Measurements from ENCODE around the gene P2RX4. TPM values are rescaled to one million over a fixed set of nuclear protein-coding genes. Genes with fewer than 3 reads are reported as not detected.

Gene P2RX4
- total RNA-seq, 4 donors from 2014 or later: 42.9 to 248 (median 154) TPM

GRCh38 chr12:121189131-121189530 is 20.8 kb upstream of the P2RX4 start:
- H3K9me3 ChIP-seq: no peaks in the 10 kb centered on the region
- DNase-seq: no peak
- no peaks in the 10 kb centered on the region for H3K36me3 ChIP-seq
- TF ChIP-seq POLR2A (IDR thresholded peaks at IDR 0.05): no peak
- TF ChIP-seq, protein P1, sequence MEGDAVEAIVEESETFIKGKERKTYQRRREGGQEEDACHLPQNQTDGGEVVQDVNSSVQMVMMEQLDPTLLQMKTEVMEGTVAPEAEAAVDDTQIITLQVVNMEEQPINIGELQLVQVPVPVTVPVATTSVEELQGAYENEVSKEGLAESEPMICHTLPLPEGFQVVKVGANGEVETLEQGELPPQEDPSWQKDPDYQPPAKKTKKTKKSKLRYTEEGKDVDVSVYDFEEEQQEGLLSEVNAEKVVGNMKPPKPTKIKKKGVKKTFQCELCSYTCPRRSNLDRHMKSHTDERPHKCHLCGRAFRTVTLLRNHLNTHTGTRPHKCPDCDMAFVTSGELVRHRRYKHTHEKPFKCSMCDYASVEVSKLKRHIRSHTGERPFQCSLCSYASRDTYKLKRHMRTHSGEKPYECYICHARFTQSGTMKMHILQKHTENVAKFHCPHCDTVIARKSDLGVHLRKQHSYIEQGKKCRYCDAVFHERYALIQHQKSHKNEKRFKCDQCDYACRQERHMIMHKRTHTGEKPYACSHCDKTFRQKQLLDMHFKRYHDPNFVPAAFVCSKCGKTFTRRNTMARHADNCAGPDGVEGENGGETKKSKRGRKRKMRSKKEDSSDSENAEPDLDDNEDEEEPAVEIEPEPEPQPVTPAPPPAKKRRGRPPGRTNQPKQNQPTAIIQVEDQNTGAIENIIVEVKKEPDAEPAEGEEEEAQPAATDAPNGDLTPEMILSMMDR (IDR thresholded peaks at IDR 0.05): no peak
- H3K27ac ChIP-seq: no peak overlapping the region
- H3K4me3 ChIP-seq: no peak overlapping the region
- H3K4me1 ChIP-seq: no peaks in the 10 kb centered on the region
- H3K27me3 ChIP-seq: no peaks in the 10 kb centered on the region

GRCh38 chr12:121189619-121190155 is 20.2 kb upstream of the P2RX4 start:
- DNase-seq: no peak
- Histone ChIP-seq H3K4me3 (no peak overlapping the region), H3K4me1 (no peaks in the 10 kb centered on the region), H3K9me3 (no peaks in the 10 kb centered on the region), H3K27ac (peak overlapping the region in 1 of 4 donors; percentile 17), H3K27me3 (no peaks in the 10 kb centered on the region), H3K36me3 (no peaks in the 10 kb centered on the region)
- no peak for TF ChIP-seq POLR2A (IDR thresholded peaks at IDR 0.05)
- TF ChIP-seq, protein P1 (IDR thresholded peaks at IDR 0.05): peak in 3 of 6 experiments; percentile 8 to 15 (median 12)

- Histone ChIP-seq H3K4me1 (no peaks in the 10 kb centered on the region), H3K9me3 (no peaks in the 10 kb centered on the region), H3K4me3 (no peak overlapping the region), H3K36me3 (no peaks in the 10 kb centered on the region), H3K27ac (no peak overlapping the region), H3K27me3 (no peaks in the 10 kb centered on the region)
- TF ChIP-seq POLR2A (IDR thresholded peaks at IDR 0.05): no peak
- TF ChIP-seq, protein P1 (IDR thresholded peaks at IDR 0.05): no peak
- no peak for DNase-seq
Measured at GRCh38 chr12:121190523-121191031, 19.4 kb upstream of the P2RX4 start.

- TF ChIP-seq, protein P1 (IDR thresholded peaks at IDR 0.05): no peak
- no peak for TF ChIP-seq POLR2A (IDR thresholded peaks at IDR 0.05)
- Histone ChIP-seq H3K27me3 (no peaks in the 10 kb centered on the region), H3K27ac (no peak overlapping the region)
Measured at GRCh38 chr12:121191151-121191550, 18.8 kb upstream of the P2RX4 start.

GRCh38 chr12:121196902-121197301 is 13.0 kb upstream of the P2RX4 start:
- Histone ChIP-seq H3K4me1 (no peaks in the 10 kb centered on the region), H3K36me3 (no peaks in the 10 kb centered on the region), H3K9me3 (no peaks in the 10 kb centered on the region), H3K27ac (no peak overlapping the region), H3K27me3 (no peaks in the 10 kb centered on the region), H3K4me3 (no peak overlapping the region)
- no peak for DNase-seq
- TF ChIP-seq POLR2A (IDR thresholded peaks at IDR 0.05): no peak
- TF ChIP-seq, protein P1 (IDR thresholded peaks at IDR 0.05): no peak

More at GRCh38 chr12:121191151-121191550, 18.8 kb upstream of the P2RX4 start:
- no peaks in the 10 kb centered on the region for H3K36me3 ChIP-seq
- no peaks in the 10 kb centered on the region for H3K4me1 ChIP-seq
- H3K9me3 ChIP-seq: no peaks in the 10 kb centered on the region
- DNase-seq: no peak
- H3K4me3 ChIP-seq: no peak overlapping the region
